Renal pelvis (tissue), 12 donors: ENCODE measurements around the gene FPR1. TPM values are rescaled to one million over a fixed set of nuclear protein-coding genes. Genes with fewer than 3 reads are reported as not detected.

ENCODE experiments used
- DNase-seq: peaks from one replicate; pipeline ENCODE4 v3.0.0-alpha.2; 2013
- long read RNA-seq, 16 experiments: transcript quantifications; one replicate each; lab custom pipeline, GENCODE V29; 2026
- polyA plus RNA-seq, 3 donors: library from polyadenylated mRNA; unstranded; fragments of 120-200 nt; gene quantifications; one replicate each; pipeline ENCODE4 v1.2.1, GENCODE V29; 2013; ENCODE audit not compliant: insufficient read length in 3 of 3

Gene FPR1, protein sequence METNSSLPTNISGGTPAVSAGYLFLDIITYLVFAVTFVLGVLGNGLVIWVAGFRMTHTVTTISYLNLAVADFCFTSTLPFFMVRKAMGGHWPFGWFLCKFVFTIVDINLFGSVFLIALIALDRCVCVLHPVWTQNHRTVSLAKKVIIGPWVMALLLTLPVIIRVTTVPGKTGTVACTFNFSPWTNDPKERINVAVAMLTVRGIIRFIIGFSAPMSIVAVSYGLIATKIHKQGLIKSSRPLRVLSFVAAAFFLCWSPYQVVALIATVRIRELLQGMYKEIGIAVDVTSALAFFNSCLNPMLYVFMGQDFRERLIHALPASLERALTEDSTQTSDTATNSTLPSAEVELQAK
- polyA plus RNA-seq, result 1 to 10 TPM in 2 of 3 donors, under 1 TPM in 1; 0.88 to 1.5 (median 1.3) TPM
- long read RNA-seq, donor 1, partial matches to known transcripts, result 0 of 2 reads
- long read RNA-seq, donor 1, other reads (novel, unspliced or antisense), result 0 of 2 reads
- long read RNA-seq, donor 2, partial matches to known transcripts, result 0 of 1 reads
- long read RNA-seq, donor 2, other reads (novel, unspliced or antisense), result 0 of 1 reads
- long read RNA-seq, donor 3, result 0 reads
- long read RNA-seq, donor 4, partial matches to known transcripts, result 0 of 3 reads
- long read RNA-seq, donor 4, other reads (novel, unspliced or antisense), result 0 of 3 reads
- long read RNA-seq, donor 5, result 0 reads
- long read RNA-seq, donor 6, result 0 reads
- long read RNA-seq, donor 7, result 0 reads
- long read RNA-seq, donor 8, partial matches to known transcripts, result 0 of 4 reads
- long read RNA-seq, donor 8, other reads (novel, unspliced or antisense), result 0 of 4 reads
- long read RNA-seq, donor 9, result 0 reads
- long read RNA-seq, donor 10, result 0 reads
- long read RNA-seq, donor 11, partial matches to known transcripts, result 0 of 2 reads
- long read RNA-seq, donor 11, other reads (novel, unspliced or antisense), result 0 of 2 reads
- long read RNA-seq, donor 12, result 0 reads
- long read RNA-seq, donor 13, result 0 reads
- long read RNA-seq, donor 14, partial matches to known transcripts, result 0 of 1 reads
- long read RNA-seq, donor 14, other reads (novel, unspliced or antisense), result 0 of 1 reads
- long read RNA-seq, donor 15, partial matches to known transcripts, result 0 of 2 reads
- long read RNA-seq, donor 15, other reads (novel, unspliced or antisense), result 0 of 2 reads
- long read RNA-seq, donor 16, result 0 reads

DNA sequence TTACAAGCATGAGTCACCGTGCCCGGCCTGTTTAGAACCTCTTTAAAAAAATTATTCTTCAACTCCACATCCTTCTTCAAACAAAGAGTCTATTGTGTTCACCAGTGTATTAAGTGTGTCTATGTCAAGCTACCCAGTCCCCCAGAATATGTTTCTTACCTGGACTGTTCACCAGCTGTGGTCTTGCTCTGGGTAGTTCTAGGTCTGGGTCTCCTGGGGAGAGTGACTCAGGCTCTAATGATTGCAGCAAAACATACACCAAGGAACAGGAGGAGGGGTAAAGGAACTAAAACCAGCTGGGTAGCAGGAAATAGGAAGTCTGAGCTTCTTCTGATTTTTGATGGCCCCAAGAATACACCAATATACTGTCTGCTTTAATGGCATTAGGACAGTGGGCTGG lies at the start of gene FPR1:
TSS of gene FPR1 (minus strand) at position 224 of the 400 bp plus-strand sequence. CDS start 4,884 bp downstream, outside the sequence.
- no peak for DNase-seq

DNA sequence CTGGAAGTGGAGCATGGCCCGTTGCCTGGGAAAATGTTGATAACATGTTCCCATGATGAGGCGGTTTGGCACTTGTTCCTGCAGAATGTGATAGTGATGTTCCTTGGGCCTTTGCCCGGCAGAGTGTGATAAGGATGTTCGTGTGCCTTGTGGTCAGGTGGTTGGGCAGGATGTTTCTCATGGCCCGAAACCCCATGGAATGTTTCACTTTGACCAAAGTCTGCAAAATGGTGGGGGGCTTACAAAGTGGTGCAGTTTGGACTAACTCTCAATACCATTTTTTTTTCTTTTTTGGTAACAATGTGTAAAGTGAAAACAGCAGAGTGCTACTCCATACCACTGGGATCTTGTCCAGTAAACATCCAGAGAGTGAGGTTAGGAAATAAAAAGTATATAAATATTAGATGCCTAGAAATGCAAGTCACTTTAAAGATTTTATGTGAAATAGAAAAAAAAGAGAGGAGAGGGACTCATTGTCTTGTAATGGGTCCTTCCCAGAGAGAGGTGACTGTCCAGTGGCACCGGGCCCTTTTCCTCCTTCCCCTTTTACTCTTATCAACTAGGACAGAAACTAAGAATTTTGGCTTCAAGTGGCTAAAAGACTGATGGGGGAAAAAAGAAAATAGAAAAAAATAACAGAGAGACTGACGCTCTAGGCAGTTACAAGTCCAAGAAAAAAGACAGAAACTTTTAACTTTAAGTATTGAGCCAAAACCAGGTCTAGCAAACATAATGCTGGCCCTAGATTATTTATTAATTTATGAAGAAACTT lies 49.0 kb upstream of the FPR1 start:
- DNase-seq, result no peak

DNA sequence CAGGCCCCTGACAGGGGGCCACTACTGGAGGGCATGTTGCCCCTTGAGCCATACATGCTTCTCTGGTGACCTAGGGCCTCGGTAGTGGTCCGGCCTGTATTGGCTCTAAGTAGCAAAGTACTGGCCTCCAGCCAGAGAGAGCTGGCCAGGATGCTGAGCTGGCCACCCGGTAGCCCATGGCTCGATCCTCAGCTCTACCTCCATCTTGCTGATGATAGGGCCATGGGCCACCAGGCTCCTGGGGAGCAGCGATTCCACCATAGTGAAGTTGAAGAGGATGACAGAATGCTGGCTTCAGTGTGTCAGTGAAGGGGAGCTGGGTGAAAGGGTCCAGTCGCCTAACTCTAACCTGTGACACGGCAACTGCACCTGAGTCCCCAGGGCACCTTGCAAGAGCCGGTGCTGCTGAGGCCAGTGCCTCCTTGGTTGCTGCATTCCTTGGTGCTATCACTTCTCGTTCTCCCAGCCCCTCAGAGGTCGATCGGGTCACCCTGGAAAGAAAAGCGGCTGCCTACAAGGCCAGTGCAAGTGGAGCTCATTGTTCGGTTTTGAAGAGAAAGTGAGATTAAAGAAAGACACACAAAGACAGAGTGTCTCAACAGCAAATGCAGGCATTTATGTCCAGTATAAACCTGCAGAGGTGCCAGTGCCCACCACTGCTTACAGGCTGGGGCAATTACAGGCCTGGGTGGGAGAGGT lies 48.2 kb upstream of the FPR1 start:
- DNase-seq, result no peak

DNA sequence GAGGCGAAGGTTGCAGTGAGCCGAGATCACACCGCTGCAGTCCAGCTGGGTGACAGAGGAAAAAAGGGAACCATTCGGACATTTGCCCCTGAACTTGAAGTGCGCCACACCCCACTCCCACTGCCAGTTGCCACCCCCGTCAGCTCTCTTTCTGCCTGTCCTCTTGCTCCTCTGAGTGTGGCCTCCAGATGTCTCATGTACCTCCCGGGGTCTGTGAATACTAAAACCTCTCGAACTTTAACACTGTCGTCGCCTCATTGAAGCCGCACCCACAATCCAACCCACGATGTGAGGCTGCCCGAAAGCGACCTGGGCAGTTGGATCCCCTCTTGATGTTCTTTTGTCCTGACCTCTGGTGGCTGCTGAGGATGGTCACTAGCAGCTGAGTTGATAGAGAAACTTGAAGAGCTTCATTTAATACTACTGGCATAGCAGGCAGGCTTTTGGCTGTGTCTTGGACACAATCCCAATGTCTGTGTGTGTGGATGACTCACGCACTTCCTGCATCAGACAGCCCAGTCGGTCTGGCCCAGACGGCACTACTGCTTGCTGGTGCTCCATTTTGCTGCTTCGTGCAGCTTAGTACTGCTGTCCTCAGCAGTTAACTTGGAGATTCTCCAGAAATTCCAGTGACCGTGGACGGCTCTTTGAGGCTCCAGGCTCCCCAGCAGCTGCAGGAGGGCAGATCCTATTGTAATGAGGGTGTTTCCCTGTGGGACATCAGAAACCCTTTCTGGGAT lies 47.5 kb upstream of the FPR1 start:
- DNase-seq, result peak; percentile 24

DNA sequence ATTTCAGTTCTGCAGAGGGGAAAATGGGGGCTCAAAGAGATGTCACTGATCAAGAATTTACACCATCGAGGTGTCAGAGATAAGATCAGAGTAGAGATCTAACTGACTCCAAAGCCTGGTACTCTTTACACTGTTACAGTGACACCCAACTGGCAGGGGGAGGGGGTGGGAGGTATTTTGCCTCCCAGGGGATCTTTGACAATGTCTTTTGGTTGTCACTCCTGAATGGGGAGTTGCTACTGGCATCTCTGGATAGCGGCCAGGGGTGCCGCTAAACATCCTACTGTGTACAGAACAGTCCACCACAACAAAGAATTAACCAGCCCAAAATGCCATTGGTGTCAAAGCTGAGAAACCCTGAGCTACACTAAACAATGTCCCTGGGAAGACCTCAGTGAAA lies 46.4 kb upstream of the FPR1 start:
- DNase-seq, result no peak

DNA sequence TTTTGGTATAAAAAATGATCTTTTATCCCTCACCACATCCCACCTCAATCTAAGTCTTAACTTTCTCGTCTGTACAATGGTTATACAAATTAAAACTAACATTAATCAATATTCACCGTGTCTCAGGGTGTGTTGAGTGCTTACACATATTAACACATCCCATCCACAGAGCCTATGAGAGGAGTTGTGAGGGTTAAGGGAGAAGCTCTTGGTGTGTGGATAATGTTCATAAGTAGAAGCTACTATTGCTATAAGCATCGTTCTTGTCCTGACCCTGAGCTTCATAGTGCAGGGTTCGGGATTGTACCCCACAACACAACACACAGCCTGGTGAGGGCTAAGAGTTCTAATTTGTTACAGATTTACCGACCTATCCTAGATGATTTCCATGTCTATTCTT lies 45.8 kb upstream of the FPR1 start:
- no peak for DNase-seq

DNA sequence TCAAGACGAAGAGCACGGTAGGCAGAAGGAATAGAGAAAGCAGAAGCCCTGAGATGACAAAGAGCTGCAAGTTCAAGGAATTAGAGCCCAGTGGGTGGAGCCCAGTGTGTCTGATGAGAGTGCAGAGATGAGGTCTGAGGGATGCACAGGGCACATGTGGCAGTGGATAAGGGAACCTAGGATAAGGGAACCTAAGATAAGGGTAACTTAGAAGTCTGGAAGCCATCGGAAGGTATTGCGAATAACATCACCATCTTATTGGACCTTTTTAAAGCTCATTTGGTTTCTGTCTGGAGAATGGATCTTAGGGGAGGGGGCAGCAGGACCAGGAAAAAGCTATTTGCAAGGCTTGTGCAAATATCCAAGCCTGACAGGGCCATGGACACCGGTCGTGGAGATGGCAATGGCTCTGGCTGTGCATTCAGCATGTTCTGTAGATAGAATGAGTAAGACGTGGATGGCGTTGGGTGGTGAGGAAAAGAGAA lies 44.6 kb upstream of the FPR1 start:
- no peak for DNase-seq

DNA sequence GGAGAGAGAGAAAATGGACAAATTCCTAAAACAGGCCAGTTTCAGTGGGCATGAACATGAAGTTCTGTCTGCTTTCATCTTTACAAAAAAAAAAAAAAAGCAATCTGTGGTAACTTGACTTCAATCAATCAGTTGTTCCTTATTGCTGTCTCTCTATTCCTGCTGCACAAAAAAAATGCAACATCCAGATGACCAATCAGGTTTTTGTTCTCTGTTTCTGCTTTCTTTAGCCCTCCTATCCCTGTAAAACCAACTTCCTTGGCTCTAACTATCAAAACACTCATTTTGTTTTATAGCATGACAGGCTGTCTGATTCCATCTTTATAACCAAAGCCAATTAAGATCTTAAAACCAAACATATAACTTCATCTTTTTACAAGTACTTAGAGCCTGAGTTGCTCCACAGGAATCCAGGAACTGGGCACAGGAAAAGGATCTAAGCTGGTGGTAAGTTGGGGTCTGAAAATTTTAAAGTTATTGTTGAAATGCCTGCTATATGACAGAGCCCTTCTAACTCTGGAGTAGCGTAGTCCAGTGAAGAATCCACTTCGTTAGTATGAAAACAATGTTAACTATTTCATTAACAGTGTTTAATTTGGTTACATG lies 43.3 kb upstream of the FPR1 start, which contains the start of gene FPR3:
TSS of gene FPR3 (plus strand) at position 273 of the 606 bp plus-strand sequence. CDS start 28,592 bp downstream, outside the sequence.
- no peak for DNase-seq

DNA sequence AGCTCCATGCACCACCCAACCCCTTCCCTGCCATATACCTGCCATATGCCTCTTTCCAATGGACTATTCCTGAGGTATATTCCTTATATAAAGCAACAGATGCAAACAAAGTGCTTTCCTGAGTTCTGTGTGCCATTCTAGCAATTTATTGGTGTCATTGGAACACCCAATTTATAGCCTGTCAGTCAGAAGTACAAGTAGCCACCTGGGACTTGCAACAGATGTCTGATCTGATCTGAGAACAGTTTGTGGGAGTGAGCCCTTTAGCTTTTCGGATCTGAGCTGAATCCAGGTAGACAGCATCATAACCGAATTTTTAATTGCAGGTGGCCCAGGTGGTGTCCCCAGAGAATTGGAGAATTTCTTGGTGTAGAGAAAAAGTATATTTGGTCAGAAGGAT lies 42.3 kb upstream of the FPR1 start:
- no peak for DNase-seq

DNA sequence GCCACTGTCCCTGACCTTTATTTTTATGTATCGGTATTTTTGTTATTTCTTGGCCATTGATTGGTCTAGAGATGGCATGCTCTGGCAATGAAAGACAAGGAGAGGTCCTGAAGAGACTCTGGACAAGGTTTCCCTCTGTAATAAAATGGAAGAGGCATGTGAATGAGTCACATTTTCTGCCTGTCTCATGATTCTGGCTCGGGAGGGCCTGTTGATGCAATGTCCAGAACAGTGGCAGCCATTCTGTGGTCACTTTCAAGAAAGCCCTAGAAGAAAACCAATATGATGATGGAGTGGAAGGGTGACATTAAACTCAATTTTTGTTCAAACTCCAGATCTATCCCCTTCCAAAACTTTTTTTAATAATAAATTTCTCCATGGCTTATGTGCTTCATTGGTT lies 41.3 kb upstream of the FPR1 start:
- DNase-seq, result no peak

DNA sequence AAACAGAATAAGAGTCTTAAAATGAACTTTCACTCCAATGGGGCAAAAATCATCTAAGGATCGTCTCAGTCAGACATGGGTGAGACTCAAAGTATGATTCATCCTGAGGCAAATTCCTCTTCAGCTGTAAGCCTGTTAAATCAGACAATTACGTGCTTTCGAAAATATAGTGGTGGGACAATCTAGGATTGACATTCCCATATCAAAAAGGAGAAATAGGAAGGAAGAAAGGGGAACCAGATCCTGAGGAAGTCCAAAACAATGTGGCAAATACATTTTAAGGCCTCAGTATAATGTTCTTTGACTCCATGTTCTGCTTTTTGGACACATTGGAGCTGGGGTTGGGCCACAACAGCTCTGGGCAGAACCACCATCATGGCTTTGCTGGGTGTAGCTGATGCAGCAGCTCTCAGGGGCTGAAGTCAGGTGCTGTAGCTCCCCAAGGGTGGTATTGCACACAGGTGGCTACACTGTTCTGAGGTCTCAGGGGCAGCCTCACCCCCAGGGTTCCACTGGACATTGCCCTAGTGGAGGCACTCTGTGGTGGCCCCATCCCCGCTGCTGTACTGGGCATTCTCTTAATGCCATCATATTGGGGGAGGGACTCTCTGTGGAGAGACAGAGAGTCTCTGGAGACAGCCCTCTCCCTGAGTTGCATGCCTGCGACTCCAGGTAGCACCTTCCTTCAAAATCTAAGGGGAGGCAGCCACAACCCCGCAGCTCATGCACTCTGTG lies 37.5 kb upstream of the FPR1 start:
- DNase-seq, result no peak

DNA sequence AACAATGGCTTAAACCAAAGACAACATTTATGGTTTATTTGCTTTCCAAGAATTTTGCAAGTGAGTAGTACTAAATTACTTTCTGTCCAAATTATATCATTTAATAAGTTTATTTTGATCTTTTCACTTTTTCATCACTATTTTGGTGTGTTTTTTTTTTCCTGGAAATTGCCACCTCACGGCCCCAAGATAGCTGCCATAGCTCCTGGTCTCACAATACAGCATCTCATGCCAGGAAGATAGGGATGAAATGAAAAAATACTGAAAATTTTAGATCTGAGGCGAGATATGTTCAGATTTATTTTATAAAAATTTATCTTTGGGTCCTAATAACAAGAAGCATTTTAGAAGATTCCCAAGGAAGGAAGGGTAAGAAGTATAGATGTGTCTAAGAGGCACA lies 36.4 kb upstream of the FPR1 start:
- no peak for DNase-seq

DNA sequence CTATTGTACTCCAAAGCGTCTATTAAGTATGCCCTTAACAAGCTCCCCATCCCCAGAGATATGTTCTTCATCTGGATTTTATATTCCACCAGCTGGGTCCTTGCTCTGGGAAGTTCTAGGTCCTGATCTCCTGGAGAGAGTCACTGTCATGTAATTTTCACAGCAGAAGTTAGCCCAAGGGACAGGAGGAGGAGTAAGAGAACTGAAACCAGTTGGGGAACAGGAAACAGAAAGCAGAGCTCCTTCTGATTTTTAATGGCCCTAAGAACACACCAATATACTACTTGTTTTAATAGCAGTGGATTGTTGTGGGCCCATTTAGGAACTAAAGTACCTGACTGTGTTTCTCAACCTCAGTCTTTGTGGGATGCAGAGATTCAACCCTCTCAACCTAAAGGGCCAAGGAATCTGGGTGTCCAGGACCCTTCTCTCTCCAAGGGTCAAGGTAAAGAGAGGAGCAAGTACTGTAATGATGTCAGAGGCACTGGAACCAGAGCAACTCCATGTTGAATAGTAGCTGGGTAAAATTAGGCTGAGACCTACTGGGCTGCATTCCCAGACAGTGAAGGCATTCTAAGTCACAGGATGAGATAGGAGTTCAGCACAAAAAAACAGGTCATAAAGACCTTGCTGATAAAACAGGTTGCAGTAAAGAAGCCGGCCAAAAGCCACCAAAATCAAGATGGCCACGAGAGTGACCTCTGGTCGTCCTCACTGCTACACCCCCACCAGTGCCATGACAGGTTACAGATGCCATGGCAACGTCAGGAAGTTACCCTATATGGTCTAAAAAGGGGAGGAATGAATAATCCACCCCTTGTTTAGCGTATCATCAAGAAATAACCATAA lies 35.2 kb upstream of the FPR1 start:
- DNase-seq, result no peak

DNA sequence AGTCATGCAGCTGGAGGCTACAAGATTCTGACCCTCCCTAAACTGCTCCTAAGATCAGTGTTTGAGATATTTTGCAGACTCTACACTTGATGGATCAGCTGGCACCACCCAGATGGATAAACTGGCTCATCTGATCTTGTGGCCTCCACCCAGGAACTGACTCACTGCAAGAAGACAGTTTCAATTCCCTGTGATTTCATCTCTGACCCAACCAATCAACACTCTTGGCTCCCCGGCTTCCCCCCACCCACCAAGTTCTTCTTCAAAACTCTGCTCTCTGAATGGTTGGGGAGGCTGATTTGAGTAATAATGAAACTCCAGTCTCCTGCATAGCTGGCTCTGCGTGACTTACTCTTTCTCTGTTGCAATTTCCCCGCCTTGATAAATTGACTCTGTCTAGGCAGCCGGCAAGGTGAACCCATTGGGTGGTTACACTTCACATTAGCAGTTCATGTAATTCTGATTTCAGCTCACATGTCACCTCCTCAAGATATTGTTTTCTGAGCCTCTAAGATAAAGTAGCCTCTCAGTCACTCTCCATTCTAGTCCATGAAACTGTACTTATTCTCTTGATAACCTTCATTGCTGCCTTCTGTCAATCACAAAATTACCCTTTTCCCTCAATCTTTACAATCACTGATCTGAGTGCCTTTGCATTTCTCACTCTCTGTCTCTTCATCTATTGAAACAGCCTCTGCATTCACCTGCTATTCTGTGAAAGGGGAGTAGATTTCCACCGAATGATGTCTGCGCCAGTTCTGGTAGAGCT lies 33.4 kb upstream of the FPR1 start:
- DNase-seq, result no peak

DNA sequence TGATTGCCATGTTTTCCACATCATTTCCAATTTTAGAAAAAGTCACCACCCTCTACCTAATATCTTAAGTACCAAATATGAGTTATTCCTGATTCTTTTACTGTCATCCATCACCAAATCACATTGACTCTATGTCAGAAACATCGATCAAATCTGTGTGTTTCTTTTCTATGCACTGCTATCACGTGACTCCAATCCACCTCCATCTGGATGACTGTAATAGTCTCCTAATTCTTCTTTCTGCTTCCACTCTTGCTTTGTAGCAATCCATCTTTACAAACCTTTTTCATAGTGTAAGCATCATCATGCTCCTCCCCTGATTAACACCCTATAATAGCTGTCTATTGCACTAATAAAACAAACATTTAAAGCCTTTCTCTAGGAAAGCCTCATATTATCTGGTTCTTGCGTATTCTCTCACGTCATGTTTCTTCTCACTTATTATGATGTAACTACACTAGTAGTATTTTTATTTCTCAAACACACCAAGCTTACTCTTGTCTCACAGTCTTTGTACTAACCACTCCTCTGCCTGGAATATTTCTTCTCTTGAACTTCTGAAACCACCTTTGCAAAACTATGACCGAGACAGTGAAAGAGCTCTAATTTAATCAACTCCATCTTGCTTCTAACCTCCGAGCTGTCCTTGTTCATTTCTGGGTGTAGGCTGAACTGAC lies 32.6 kb upstream of the FPR1 start:
- DNase-seq, result no peak

DNA sequence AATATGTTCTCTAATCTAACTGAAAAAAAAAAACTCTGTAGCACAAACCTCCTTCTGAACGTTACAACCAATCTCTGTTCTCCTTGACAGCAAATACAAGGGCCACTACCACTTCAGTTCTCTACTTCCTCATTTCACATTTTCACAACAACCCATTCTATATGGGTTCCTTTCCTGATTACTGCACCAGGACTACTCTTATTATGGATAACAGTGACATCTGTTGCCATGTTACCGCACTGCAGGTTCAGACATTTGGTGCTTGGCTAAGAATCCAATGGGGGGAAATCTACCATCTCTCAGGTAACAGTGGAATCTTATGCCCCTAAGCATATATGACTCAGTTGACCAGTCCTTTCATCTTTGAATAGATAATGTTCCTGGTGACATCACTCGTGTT lies 31.7 kb upstream of the FPR1 start:
- no peak for DNase-seq
